GM19324 (cell line): ENCODE data around the gene TMEM98.
"Not testable (repeated sequence)": the region's sequence is repeated elsewhere in the genome, so short reads cannot be mapped to it uniquely, and the experiment has no call there.

Experiments
- ATAC-seq: cut with Tn5 transposase; IDR thresholded peaks from one replicate; pipeline ENCODE4 v1.9.1; 2021; ENCODE audit warnings: mild to moderate bottlenecking, moderate library complexity; ENCODE audit not compliant: unreplicated experiment, low FRiP score

Gene TMEM98

DNA sequence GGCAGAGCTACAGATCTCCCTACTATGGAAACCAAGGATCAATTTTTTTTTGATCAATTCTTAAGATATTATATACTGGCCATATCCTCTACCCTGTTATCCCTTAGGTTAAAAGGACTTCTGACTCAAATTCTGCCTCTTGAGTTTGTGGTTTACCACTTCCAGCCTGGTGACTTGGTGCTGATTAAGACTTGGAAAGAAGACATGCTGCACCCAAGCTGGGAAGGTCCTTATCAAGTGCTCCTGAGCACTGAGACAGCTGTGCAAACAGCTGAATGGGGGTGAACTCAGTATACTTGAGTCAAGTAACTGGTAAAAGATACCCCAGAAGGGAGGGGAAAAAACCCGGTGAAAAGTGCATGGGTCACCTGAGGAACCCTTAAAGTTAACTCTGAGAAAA, 43.2 kb downstream of the TMEM98 start:
- ATAC-seq, result no peak

DNA sequence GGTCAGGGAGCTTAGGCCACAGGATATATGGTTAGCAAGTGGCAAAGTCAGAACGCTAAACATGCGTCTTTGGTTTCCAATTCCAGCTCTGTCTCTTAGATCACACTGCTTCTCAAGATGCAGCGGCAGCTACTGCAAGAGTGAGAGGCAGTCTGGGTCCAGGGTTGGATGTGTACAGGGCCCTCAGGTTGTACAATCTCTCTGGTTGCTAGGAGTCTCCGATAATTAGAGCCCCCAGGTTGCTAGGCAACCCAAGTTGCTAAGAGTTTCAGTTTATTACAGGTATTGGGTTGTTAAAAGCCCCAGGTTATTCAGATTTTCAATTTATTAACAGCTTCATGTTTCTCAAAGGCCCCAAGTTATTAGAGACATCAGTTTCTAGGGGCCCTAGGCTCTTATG, 48.2 kb downstream of the TMEM98 start:
- ATAC-seq, result no peak

DNA sequence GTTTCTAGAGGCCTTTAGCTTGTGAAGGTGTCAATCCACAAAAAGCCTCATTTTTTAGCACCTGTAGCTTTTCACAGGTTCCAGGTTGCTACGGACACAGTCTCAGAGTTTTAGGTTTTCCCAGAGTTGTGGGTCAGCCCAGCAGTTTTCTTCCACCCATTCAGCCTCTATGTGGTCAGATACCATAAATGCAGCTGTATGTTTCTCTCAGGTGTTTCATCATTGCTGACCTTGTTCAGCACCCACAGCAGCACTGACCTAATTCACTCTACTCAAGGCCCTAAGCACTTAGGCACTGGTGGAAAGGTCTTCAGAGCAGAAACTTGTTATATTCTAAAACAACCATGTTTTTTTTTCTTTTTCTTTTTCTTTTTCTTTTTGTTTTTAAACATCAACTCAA, 48.7 kb downstream of the TMEM98 start:
- no peak for ATAC-seq

DNA sequence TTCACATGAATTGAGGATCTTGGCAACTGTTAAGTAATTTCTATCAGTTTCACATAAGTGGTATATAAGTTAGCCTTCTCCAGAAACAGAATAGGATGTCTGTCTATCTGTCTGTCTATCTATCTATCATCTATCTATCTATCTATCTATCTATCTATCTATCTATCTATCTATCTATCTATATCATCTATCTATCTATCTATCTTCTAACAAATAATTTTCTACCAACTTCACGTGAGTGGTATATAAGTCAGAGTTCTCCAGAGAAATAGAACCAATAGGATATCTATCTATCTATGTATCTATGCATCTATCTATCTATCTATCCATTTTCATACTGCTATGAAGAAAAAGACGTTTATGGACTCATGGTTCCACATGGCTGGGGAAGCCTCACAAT, 52.3 kb downstream of the TMEM98 start:
- ATAC-seq, result no peak

DNA sequence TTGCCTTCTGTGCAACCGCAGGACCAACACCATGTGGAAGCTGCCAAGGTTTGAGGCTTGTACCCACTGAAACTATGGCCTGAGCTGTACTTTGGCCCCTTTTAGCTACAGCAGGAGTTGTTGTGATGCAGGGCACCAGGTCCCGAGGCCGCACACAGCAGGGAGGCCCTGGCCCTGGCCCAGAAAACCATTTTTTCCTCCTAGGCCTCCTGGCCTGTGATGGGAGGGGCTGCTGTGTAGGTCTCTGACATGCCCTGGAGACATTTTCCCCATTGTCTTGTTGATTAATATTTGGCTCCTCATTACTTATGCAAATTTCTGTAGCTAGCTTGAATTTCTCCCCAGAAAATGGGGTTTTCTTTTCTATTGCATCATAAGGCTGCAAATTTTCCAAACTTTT, 53.7 kb downstream of the TMEM98 start:
- not testable (repeated sequence) for ATAC-seq

- no peak for ATAC-seq
Measured at GRCh38 chr17:32985050-32985756, 57.2 kb downstream of the TMEM98 start.

DNA sequence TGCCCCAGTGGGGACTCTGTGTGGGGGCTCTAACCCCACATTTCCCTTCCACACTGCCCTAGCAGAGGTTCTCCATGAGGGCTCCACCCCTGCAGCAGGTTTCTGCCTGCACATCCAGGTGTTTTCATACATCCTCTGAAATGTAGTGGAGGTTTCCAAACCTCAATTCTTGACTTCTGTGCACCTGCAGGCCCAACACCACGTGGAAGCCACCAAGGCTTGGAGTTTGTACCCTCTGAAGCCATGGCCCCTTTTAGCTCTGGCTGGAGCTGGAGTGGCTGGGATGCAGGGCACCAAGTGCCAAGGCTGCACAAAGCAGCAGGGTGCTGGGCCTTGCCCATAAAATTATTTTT, 59.5 kb downstream of the TMEM98 start:
- ATAC-seq, result not testable (repeated sequence)

- not testable (repeated sequence) for ATAC-seq
Measured at GRCh38 chr17:32987868-32988267, 59.9 kb downstream of the TMEM98 start.

GRCh38 chr17:32988481-32989101, 60.6 kb downstream of the TMEM98 start:
- no peak for ATAC-seq

DNA sequence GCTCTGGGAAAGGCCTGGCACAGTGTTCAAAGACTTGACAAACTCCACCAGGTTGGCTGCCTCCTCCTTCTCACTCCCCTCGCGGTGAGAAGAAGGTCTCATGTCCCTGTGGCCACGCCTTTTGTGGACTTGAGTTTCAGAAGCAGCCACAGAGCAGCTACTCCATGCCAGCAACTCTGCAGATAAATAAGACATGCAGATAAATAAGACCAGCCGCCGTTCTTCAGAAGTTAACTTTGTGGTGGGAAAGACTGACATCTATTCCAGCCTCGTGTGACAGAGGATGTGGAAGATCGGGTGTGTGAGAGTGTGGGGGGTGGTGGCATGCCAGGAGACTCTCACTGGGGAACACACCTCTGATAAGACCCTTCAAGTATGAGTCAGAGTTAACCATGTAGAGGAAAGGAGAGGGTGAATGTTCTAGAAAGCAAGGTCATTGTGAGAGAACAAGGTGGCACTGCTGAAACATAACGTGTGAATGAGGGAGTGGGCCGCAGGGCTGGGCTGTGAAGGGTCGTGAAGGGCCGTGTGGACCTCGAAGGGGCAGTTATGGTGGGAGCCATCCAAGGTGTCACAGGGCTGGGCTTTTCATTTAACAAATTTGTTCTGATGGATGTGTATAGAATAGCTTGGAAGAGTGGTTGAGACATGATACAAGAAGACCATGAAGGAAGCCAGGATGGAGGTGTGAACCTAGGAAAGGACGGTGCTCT, 64.5 kb downstream of the TMEM98 start:
- no peak for ATAC-seq

DNA sequence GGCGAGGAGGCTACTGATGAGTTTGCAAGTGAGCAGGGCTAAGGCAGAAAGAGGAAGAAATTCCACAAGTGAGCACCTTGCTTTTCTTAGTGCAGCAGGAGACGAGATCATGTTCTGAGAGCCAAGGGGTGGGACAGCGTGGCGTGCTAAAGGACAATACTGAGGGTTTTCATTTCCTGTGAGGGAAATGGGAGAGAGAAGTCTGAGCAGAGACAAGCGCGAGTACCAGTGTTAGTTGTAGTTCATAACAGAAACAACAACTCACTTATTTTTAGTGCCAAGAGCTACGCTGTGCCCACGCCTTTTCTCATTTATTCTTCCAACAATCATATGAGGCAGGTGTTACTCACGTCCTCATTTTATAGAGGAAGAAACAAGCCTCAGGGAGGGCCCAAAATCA, 66.0 kb downstream of the TMEM98 start:
- ATAC-seq, result no peak
